Measurements from ENCODE around the gene BANK1.

DNA sequence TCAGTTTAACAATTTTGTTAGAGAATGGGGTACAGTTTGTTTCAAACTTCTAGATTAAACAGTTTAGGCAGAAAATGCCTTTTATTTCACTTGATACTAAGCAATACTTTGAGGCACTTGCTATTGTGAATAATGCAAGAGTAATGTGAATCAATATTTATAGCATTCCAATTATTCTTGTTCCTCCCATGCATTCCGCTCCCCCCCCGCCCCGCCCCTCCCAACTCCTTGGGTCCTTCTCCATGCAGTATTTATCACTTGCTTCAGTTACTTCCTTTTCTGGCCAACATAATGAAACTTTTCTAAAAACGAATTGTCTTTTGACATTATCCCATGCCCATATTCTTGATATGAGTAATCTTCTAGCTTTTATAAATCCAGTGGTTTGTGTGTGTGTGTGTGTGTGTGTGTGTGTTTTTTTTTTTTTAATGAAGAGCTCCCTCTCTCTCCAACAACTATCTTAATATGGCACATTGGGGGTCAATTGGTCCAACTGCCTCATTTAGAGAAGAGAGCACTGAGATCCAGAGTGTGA, 1.6 kb downstream of the BANK1 start:
- TF ChIP-seq CTCF (IDR thresholded peaks at IDR 0.05) (no peak), EZH2 (IDR thresholded peaks at IDR 0.05) (no peak)
